ENCODE data around the gene MAPK8.

MAPK8 gene

GRCh38 chr10:48456808-48457761 is 150.6 kb downstream of the MAPK8 start:
- no peak for DNase-seq (ENCODE audit: low read depth, low spot score)
- H3K4me3 ChIP-seq (ENCODE audit: insufficient read length, low read depth): no peak overlapping the region
- peaks cover 10% of the 10 kb centered on the region for H3K36me3 ChIP-seq (ENCODE audit: insufficient read depth, insufficient read length, low read length)
- no peak for TF ChIP-seq YY1 (IDR thresholded peaks at IDR 0.05; ENCODE audit: insufficient read depth, insufficient read length)
- TF ChIP-seq SUZ12 (IDR thresholded peaks at IDR 0.05; ENCODE audit: extremely low read depth, insufficient read depth, insufficient read length): no peak
- no peak for TF ChIP-seq ZNF274 (IDR thresholded peaks at IDR 0.05; ENCODE audit: low read depth, low read length)
- H3K9ac ChIP-seq (ENCODE audit: insufficient read length, low read depth): no peak overlapping the region
- H3K4me1 ChIP-seq (ENCODE audit: insufficient read depth, insufficient read length): peaks cover 3% of the 10 kb centered on the region
- no peaks in the 10 kb centered on the region for H3K9me3 ChIP-seq (ENCODE audit: insufficient read depth, low read length)
- no peaks in the 10 kb centered on the region for H3K27me3 ChIP-seq (ENCODE audit: insufficient read depth, insufficient read length)

DNA sequence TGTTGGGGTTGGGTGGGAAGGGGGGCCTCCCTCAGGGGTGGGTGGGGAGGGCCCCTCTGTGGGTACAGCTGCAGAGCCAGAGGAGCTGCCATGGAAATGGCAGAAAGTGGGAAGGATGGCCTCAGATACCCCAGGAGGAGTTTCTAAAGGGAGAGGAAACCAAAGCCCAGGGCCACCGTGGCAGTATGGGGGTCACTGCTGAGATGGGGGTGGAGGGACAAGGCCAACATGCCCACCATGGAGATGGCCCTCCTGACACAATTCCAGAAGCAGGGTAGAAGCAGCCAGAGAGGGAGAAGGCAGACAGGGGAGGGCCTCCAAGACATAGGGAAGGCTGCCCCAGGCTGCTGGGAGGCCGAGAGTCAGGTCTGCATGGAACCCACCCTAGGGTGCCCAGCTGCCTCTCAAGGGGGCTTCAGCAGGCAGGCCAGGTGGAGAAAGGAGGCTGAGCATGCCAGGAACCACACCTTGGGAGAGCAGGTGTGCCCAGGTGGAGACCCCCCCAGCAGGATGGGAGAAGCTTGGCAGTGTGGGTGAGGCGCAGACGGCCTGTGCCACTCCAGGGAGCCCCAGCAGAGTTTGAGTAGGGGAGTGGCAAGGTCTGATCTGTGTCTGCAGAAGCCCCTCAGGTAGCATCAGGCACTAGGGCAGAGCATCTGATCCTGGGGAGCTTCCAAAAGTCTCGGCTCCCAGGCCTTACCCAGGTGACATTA is 151.6 kb downstream of the MAPK8 start:
- peaks cover 3% of the 10 kb centered on the region for H3K4me1 ChIP-seq (ENCODE audit: insufficient read depth, insufficient read length)
- no peaks in the 10 kb centered on the region for H3K9me3 ChIP-seq (ENCODE audit: insufficient read depth, low read length)

GRCh38 chr10:48458662-48459048 is 152.2 kb downstream of the MAPK8 start:
- Histone ChIP-seq H3K9ac (ENCODE audit: insufficient read length, low read depth) (no peak overlapping the region), H3K9me3 (ENCODE audit: insufficient read depth, low read length) (no peaks in the 10 kb centered on the region), H3K4me3 (ENCODE audit: insufficient read length, low read depth) (no peak overlapping the region), H3K36me3 (ENCODE audit: insufficient read depth, insufficient read length, low read length) (no peaks in the 10 kb centered on the region), H3K27me3 (ENCODE audit: insufficient read depth, insufficient read length) (no peaks in the 10 kb centered on the region), H3K4me1 (ENCODE audit: insufficient read depth, insufficient read length) (peaks cover 3% of the 10 kb centered on the region)
- no peak for TF ChIP-seq YY1 (IDR thresholded peaks at IDR 0.05; ENCODE audit: insufficient read depth, insufficient read length)
- no peak for DNase-seq (ENCODE audit: low read depth, low spot score)

More for the DNA sequence above, 151.6 kb downstream of the MAPK8 start:
- Histone ChIP-seq H3K36me3 (ENCODE audit: insufficient read depth, insufficient read length, low read length) (peaks cover 2% of the 10 kb centered on the region), H3K9ac (ENCODE audit: insufficient read length, low read depth) (no peak overlapping the region), H3K4me3 (ENCODE audit: insufficient read length, low read depth) (no peak overlapping the region), H3K27me3 (ENCODE audit: insufficient read depth, insufficient read length) (no peaks in the 10 kb centered on the region)
- no peak for DNase-seq (ENCODE audit: low read depth, low spot score)
- TF ChIP-seq ZNF274 (IDR thresholded peaks at IDR 0.05; ENCODE audit: low read depth, low read length) (no peak), SUZ12 (IDR thresholded peaks at IDR 0.05; ENCODE audit: extremely low read depth, insufficient read depth, insufficient read length) (no peak), YY1 (IDR thresholded peaks at IDR 0.05; ENCODE audit: insufficient read depth, insufficient read length) (no peak)

- Histone ChIP-seq H3K4me3 (ENCODE audit: insufficient read length, low read depth) (no peak overlapping the region), H3K9me3 (ENCODE audit: insufficient read depth, low read length) (no peaks in the 10 kb centered on the region), H3K4me1 (ENCODE audit: insufficient read depth, insufficient read length) (peaks cover 8% of the 10 kb centered on the region), H3K36me3 (ENCODE audit: insufficient read depth, insufficient read length, low read length) (no peaks in the 10 kb centered on the region), H3K9ac (ENCODE audit: insufficient read length, low read depth) (no peak overlapping the region), H3K27me3 (ENCODE audit: insufficient read depth, insufficient read length) (no peaks in the 10 kb centered on the region)
- no peak for TF ChIP-seq SUZ12 (IDR thresholded peaks at IDR 0.05; ENCODE audit: extremely low read depth, insufficient read depth, insufficient read length)
- TF ChIP-seq YY1 (IDR thresholded peaks at IDR 0.05; ENCODE audit: insufficient read depth, insufficient read length): no peak
- TF ChIP-seq ZNF274 (IDR thresholded peaks at IDR 0.05; ENCODE audit: low read depth, low read length): no peak
- no peak for DNase-seq (ENCODE audit: low read depth, low spot score)
These were observed 153.0 kb downstream of the MAPK8 start for GRCh38 chr10:48459270-48460150.

- Histone ChIP-seq H3K9me3 (ENCODE audit: insufficient read depth, low read length) (no peaks in the 10 kb centered on the region), H3K4me1 (ENCODE audit: insufficient read depth, insufficient read length) (peaks cover 8% of the 10 kb centered on the region), H3K27me3 (ENCODE audit: insufficient read depth, insufficient read length) (no peaks in the 10 kb centered on the region), H3K4me3 (ENCODE audit: insufficient read length, low read depth) (no peak overlapping the region), H3K9ac (ENCODE audit: insufficient read length, low read depth) (no peak overlapping the region), H3K36me3 (ENCODE audit: insufficient read depth, insufficient read length, low read length) (no peaks in the 10 kb centered on the region)
- TF ChIP-seq YY1 (IDR thresholded peaks at IDR 0.05; ENCODE audit: insufficient read depth, insufficient read length): no peak
- no peak for TF ChIP-seq ZNF274 (IDR thresholded peaks at IDR 0.05; ENCODE audit: low read depth, low read length)
- no peak for TF ChIP-seq SUZ12 (IDR thresholded peaks at IDR 0.05; ENCODE audit: extremely low read depth, insufficient read depth, insufficient read length)
- no peak for DNase-seq (ENCODE audit: low read depth, low spot score)
These were observed 153.7 kb downstream of the MAPK8 start for GRCh38 chr10:48460182-48460581.

GRCh38 chr10:48461623-48462481 is 155.4 kb downstream of the MAPK8 start:
- H3K9me3 ChIP-seq (ENCODE audit: insufficient read depth, low read length): no peaks in the 10 kb centered on the region
- no peak overlapping the region for H3K4me3 ChIP-seq (ENCODE audit: insufficient read length, low read depth)
- TF ChIP-seq YY1 (IDR thresholded peaks at IDR 0.05; ENCODE audit: insufficient read depth, insufficient read length) (no peak), SUZ12 (IDR thresholded peaks at IDR 0.05; ENCODE audit: extremely low read depth, insufficient read depth, insufficient read length) (no peak), ZNF274 (IDR thresholded peaks at IDR 0.05; ENCODE audit: low read depth, low read length) (no peak)
- no peaks in the 10 kb centered on the region for H3K27me3 ChIP-seq (ENCODE audit: insufficient read depth, insufficient read length)
- DNase-seq (ENCODE audit: low read depth, low spot score): no peak
- H3K4me1 ChIP-seq (ENCODE audit: insufficient read depth, insufficient read length): peaks cover 15% of the 10 kb centered on the region
- no peak overlapping the region for H3K9ac ChIP-seq (ENCODE audit: insufficient read length, low read depth)
- no peaks in the 10 kb centered on the region for H3K36me3 ChIP-seq (ENCODE audit: insufficient read depth, insufficient read length, low read length)
